MM.1S (cell line): ENCODE data around the gene TWF2.

Experiments used
- DNase-seq: peaks from one replicate; pipeline ENCODE4 v3.0.0-alpha.2; 2015
- H2AFZ ChIP-seq: fragments of 300-600 bp; sonication (generic); 2 replicates; pipeline ENCODE4 v1.6.0; 2016; ENCODE audit warnings: antibody characterized with exemption, low read length
- H3F3A ChIP-seq: fragments of 300-600 bp; sonication (generic); 2 replicates; pipeline ENCODE4 v1.6.1; 2016; ENCODE audit warnings: mild to moderate bottlenecking, antibody characterized with exemption, low read length, moderate library complexity, mixed read lengths; ENCODE audit not compliant: insufficient read depth
- H3K27ac ChIP-seq: fragments of 300-600 bp; sonication (generic); 2 replicates; pipeline ENCODE4 v1.5.1; 2016; ENCODE audit warnings: mild to moderate bottlenecking, low read length
- H3K27me3 ChIP-seq: fragments of 300-600 bp; sonication (generic); replicated peaks from 2 replicates; pipeline ENCODE4 v1.6.0; 2016; ENCODE audit warnings: low read length; ENCODE audit not compliant: insufficient read depth
- H3K36me3 ChIP-seq: fragments of 300-600 bp; sonication (generic); replicated peaks from 2 replicates; pipeline ENCODE4 v1.6.1; 2016; ENCODE audit warnings: mild to moderate bottlenecking, low read length, mixed read lengths; ENCODE audit not compliant: insufficient read depth
- H3K4me1 ChIP-seq: fragments of 300-600 bp; sonication (generic); 2 replicates; pipeline ENCODE4 v1.6.1; 2016; ENCODE audit warnings: low read length, mixed read lengths
- H3K4me2 ChIP-seq: fragments of 300-600 bp; sonication (generic); 2 replicates; pipeline ENCODE4 v1.6.0; 2016; ENCODE audit warnings: low read depth, low read length
- H3K4me3 ChIP-seq: fragments of 300-600 bp; sonication (generic); 2 replicates; pipeline ENCODE4 v1.5.1; 2016; ENCODE audit warnings: low read length, mixed read lengths
- H3K79me2 ChIP-seq: fragments of 300-600 bp; sonication (generic); 2 replicates; pipeline ENCODE4 v1.6.1; 2016; ENCODE audit warnings: mixed run types, low read length, mixed read lengths
- H3K9ac ChIP-seq: fragments of 300-600 bp; sonication (generic); 2 replicates; pipeline ENCODE4 v1.6.1; 2016; ENCODE audit warnings: low read length, mixed read lengths
- H3K9me2 ChIP-seq: fragments of 300-600 bp; sonication (generic); replicated peaks from 2 replicates; pipeline ENCODE4 v1.6.1; 2016; ENCODE audit warnings: mild to moderate bottlenecking, low read length, mixed read lengths; ENCODE audit not compliant: insufficient read depth
- H3K9me3 ChIP-seq: fragments of 300-600 bp; sonication (generic); replicated peaks from 2 replicates; pipeline ENCODE4 v1.6.1; 2016; ENCODE audit warnings: mild to moderate bottlenecking, low read length, mixed read lengths; ENCODE audit not compliant: insufficient read depth
- H4K20me1 ChIP-seq: fragments of 300-600 bp; sonication (generic); 2 replicates; pipeline ENCODE4 v1.6.1; 2016; ENCODE audit warnings: mild to moderate bottlenecking, low read length, moderate library complexity, mixed read lengths; ENCODE audit not compliant: insufficient read depth
- CTCF ChIP-seq: fragments of 300-600 bp; sonication (generic); IDR thresholded peaks from 2 replicates; pipeline ENCODE4 v1.5.1; 2016; ENCODE audit warnings: antibody characterized with exemption, low read length, mixed read lengths
- EZH2 ChIP-seq: fragments of 300-600 bp; sonication (generic); optimal IDR thresholded peaks from 2 replicates; pipeline ENCODE3; 2017; ENCODE audit warnings: low read depth, mild to moderate bottlenecking, antibody characterized with exemption, low read length, mixed read lengths
- EZH2phosphoT487 ChIP-seq: fragments of 300-600 bp; sonication (generic); IDR thresholded peaks from 2 replicates; pipeline ENCODE4 v1.6.1; 2018; ENCODE audit warnings: antibody characterized with exemption, low read length

The TWF2 gene

GRCh38 chr3:52265387-52265786 lies 26.4 kb upstream of the TWF2 start:
- peaks cover 29% of the 10 kb centered on the region for H3K36me3 ChIP-seq
- peaks cover 16% of the 10 kb centered on the region for H4K20me1 ChIP-seq
- H3K27me3 ChIP-seq: no peaks in the 10 kb centered on the region
- H3K9me3 ChIP-seq: no peaks in the 10 kb centered on the region
- no peak overlapping the region for H3K9ac ChIP-seq
- H2AFZ ChIP-seq: no peak overlapping the region
- H3K27ac ChIP-seq: no peak overlapping the region
- H3K4me3 ChIP-seq: no peak overlapping the region
- no peaks in the 10 kb centered on the region for H3K9me2 ChIP-seq
- H3K4me2 ChIP-seq: no peak overlapping the region
- peaks cover 23% of the 10 kb centered on the region for H3K4me1 ChIP-seq
- DNase-seq: peak; percentile 2
- peaks cover 9% of the 10 kb centered on the region for H3F3A ChIP-seq
- peaks cover 97% of the 10 kb centered on the region for H3K79me2 ChIP-seq
- TF ChIP-seq EZH2phosphoT487 (no peak), EZH2 (no peak), CTCF (no peak)

GRCh38 chr3:52262447-52262846 lies 23.5 kb upstream of the TWF2 start:
- no peak overlapping the region for H2AFZ ChIP-seq
- no peak overlapping the region for H3K4me2 ChIP-seq
- H3K4me3 ChIP-seq: no peak overlapping the region
- TF ChIP-seq EZH2phosphoT487: no peak
- TF ChIP-seq CTCF: no peak
- TF ChIP-seq EZH2: no peak
- DNase-seq: peak; percentile 6
- H3K27me3 ChIP-seq: no peaks in the 10 kb centered on the region
- no peaks in the 10 kb centered on the region for H3K9me3 ChIP-seq
- H3K79me2 ChIP-seq: peaks cover 95% of the 10 kb centered on the region
- H3K27ac ChIP-seq: peak overlapping the region; percentile 51; the same call in 1 of the 2 replicates
- peaks cover 40% of the 10 kb centered on the region for H3K4me1 ChIP-seq
- H3F3A ChIP-seq: peaks cover 6% of the 10 kb centered on the region; the same call in 1 of the 2 replicates
- no peaks in the 10 kb centered on the region for H3K9me2 ChIP-seq
- H3K9ac ChIP-seq: no peak overlapping the region
- H4K20me1 ChIP-seq: peaks cover 3% of the 10 kb centered on the region; the same call in 1 of the 2 replicates
- H3K36me3 ChIP-seq: peaks cover 35% of the 10 kb centered on the region

- Histone ChIP-seq H3K27me3 (no peaks in the 10 kb centered on the region), H3K4me2 (no peak overlapping the region), H3K79me2 (peaks cover 91% of the 10 kb centered on the region), H3K36me3 (peaks cover 27% of the 10 kb centered on the region), H3K27ac (peak overlapping the region; percentile 40; the same call in 1 of the 2 replicates), H3K9ac (no peak overlapping the region), H3K9me3 (no peaks in the 10 kb centered on the region), H3K4me1 (peaks cover 50% of the 10 kb centered on the region), H3K4me3 (no peak overlapping the region), H3K9me2 (no peaks in the 10 kb centered on the region), H3F3A (peaks cover 17% of the 10 kb centered on the region), H2AFZ (no peak overlapping the region), H4K20me1 (0 out of 2 replicates have a peak, but pooled peaks cover 3% of the 10 kb centered on the region)
- peak; percentile 2 for DNase-seq
- TF ChIP-seq EZH2 (no peak), CTCF (no peak), EZH2phosphoT487 (no peak)
Measured at GRCh38 chr3:52259448-52259847, 20.5 kb upstream of the TWF2 start.
